ENCODE measurements around the gene RNF41.
"Not testable (repeated sequence)": the region's sequence is repeated elsewhere in the genome, so short reads cannot be mapped to it uniquely, and the experiment has no call there.

Gene RNF41

GRCh38 chr12:56206452-56207166 lies 15.1 kb downstream of the RNF41 start:
- DNase-seq, result no peak

- no peak for DNase-seq
These were observed 16.3 kb downstream of the RNF41 start for GRCh38 chr12:56205445-56205844.

- no peak for DNase-seq
These were observed 17.4 kb downstream of the RNF41 start for GRCh38 chr12:56204275-56204674.

GRCh38 chr12:56202838-56203237 lies 18.9 kb downstream of the RNF41 start:
- DNase-seq, result no peak

- DNase-seq, result no peak
These were observed 19.4 kb downstream of the RNF41 start for GRCh38 chr12:56202366-56202765.

GRCh38 chr12:56198836-56199235 lies 22.9 kb downstream of the RNF41 start:
- DNase-seq, result no peak

- no peak for DNase-seq
These were observed 23.6 kb downstream of the RNF41 start for GRCh38 chr12:56197921-56198635.

- DNase-seq, result not testable (repeated sequence)
These were observed 24.7 kb downstream of the RNF41 start for GRCh38 chr12:56196818-56197550.

GRCh38 chr12:56193025-56193578 lies 28.6 kb downstream of the RNF41 start:
- DNase-seq, result peak; percentile 74

- DNase-seq, result no peak
These were observed 29.1 kb downstream of the RNF41 start for GRCh38 chr12:56192582-56192981.

- no peak for DNase-seq
These were observed 31.0 kb downstream of the RNF41 start for GRCh38 chr12:56190695-56191155.

GRCh38 chr12:56189918-56190694 lies 31.6 kb downstream of the RNF41 start:
- DNase-seq, result peak; percentile 76

GRCh38 chr12:56189099-56189917 lies 32.4 kb downstream of the RNF41 start, which contains the start of gene SMARCC2:
Gene SMARCC2 (minus strand): TSS chr12:56189483. CDS start chr12:56189461, 22 bp downstream.
- peak; percentile 81 for DNase-seq

- DNase-seq, result peak; percentile 17
These were observed 33.0 kb downstream of the RNF41 start for GRCh38 chr12:56188778-56189098.

GRCh38 chr12:56188131-56188777 lies 33.5 kb downstream of the RNF41 start:
- DNase-seq, result no peak

- no peak for DNase-seq
These were observed 34.8 kb downstream of the RNF41 start for GRCh38 chr12:56186957-56187356.

- no peak for DNase-seq
These were observed 43.4 kb downstream of the RNF41 start for GRCh38 chr12:56178347-56178746.

GRCh38 chr12:56172839-56173238 lies 48.9 kb downstream of the RNF41 start:
- no peak for DNase-seq

GRCh38 chr12:56169229-56169759 lies 52.4 kb downstream of the RNF41 start:
- DNase-seq, result no peak

GRCh38 chr12:56165369-56165768 lies 56.4 kb downstream of the RNF41 start:
- DNase-seq, result no peak

- DNase-seq, result no peak
These were observed 57.4 kb downstream of the RNF41 start for GRCh38 chr12:56164345-56164729.
